Stimulated activated CD8-positive, alpha-beta memory T cell treated with anti-CD3 and anti-CD28 coated beads, Interleukin-12 subunit alpha, Interleukin-12 subunit beta, amount 100 ng/mL, for 24 hours (primary cell): ENCODE measurements around the gene RIC8B.

Experiments used
- DNase-seq: peaks from one replicate; pipeline ENCODE4 v3.0.0-alpha.2; 2020; ENCODE audit errors: extremely low read depth

RIC8B gene

DNA sequence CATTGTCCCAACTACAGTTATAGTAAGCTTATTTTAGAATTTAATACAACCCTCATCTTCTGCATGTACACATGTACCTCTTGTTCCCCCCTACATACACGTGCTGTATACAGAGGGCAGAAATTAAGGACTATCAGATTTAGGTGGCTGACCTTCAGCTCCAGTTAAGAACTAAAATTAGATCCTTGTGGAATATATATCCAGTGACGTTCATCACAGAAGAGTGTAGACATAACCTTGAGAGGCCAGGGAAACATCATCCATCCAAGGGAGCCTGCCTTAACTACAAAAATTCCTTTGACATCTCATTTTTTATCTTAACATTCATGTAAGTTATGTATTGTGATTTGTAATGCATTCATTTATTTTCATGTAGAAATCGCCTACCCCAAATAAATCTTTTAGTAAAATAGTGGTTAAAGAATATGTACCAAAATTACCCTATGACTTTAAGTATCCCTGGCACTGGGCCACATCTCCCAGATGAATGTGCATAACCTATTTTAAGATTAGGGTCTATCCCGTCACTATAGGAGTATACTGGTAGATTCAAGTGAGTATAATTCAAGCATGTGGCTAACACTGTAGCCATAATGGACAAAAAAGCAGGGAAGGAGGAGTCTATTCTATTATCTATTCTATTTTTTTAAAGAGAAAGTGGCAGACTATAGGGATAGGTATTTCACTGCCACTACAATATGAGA is 27.5 kb downstream of the RIC8B start:
- DNase-seq = no peak

DNA sequence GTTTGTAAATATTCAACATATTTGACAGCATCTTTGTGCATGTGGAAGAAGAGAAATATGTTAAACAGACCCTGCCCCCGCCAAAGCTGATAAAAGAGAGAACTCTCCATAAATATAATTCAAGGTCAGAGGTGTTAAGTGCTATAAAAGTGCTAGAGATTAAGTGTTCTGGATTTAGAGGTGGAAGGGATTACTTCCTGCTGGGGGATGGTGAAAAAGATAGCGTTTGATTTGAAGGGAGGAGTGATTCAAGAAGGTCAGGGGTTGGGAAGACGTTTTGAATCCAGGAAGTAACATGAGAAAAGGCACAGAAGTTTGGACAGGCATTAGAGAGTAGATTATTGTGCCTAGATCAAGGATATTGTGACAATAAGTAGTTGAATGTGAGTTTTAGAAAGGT is 30.2 kb downstream of the RIC8B start:
- DNase-seq = no peak

DNA sequence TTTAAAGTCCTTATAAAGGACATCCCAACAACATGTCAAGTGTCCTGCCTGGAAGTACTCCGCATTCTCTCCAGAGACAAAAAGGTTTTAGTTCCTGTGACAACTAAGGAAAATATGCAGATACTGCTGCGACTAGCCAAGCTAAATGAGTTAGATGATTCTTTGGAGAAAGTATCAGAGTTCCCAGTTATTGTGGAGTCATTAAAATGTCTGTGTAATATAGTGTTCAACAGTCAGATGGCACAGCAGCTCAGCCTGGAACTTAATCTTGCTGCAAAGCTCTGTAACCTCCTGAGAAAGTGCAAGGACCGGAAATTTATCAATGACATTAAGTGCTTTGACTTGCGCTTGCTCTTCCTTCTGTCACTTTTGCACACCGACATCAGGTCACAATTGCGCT is 40.2 kb downstream of the RIC8B start:
- no peak for DNase-seq

DNA sequence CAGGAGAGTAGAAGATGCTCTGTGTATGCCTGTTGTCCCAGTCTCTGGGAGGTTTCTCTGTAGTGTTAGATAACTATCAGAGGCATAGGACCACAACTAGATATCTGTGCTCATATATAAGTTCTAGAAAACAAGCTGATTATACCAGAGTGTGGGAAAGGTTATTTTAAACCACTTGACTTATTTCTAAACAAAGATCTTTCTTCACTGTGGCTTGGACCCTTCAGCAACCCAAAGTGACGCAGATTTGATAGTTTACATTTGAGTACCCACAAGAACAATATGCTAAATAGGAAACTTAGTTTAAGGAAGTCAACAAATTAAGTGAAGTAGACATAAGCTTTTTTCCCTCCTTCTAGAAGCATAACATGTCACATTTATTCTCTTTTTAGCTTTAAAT is 41.3 kb downstream of the RIC8B start:
- no peak for DNase-seq

DNA sequence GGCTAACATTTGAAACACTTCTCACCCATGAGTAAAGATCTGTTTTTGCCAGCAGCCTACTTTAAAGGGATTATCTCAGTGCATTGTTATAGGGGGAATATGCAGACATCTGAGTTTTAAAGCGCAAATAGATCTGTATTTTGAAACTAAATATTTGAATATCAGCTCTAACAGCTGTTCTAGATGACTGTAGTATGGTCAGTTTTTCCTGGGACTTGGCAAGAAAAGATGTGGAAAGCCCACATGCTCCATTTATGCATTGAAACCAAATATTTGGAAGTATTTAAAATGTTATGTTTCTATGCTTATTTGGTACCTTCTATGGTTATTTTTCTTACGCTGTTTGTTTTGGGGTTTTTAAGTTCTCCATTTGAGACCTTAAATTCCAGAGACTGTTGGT is 41.7 kb downstream of the RIC8B start:
- DNase-seq = no peak

DNA sequence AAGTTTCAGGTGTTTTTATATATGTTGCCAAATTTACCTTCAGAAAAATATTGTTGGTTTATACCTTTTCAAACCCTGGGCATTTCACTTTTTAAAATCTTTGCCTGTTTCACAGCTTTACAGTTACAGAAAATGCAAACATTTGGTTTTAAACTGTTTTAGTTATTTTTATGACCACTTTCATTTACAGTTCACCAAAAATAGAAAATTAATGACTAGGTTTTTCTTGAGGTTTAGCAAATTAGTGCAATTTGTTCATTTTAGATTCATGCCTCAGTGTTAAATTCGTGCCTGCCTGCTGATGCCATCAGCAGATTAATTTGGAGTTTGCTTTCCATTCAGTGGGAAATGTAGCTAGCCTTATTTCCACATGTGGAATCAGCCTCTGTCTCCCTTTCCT is 45.5 kb downstream of the RIC8B start:
- DNase-seq = no peak

DNA sequence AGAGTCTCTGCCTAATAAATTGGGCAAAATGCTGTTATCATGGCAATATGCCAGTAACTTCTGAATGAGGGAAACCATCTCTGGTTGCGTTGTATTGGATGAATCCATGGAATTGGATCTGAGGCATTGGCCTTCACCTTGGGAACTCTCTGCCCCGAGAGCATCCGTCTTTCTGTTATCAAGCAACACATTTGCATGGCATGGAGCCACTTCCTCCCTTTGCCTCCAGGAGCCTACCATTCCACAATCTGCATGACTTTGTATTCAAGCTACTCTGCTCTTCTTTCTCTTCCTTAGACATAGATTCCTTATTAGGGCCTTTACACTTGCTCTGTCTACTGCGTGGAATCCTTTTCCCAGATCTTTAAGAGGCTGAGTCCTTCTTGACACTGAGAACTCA is 57.2 kb downstream of the RIC8B start:
- DNase-seq = no peak

- no peak for DNase-seq
Measured at GRCh38 chr12:106837782-106838181, 63.3 kb downstream of the RIC8B start.

GRCh38 chr12:106839333-106839732 is 64.9 kb downstream of the RIC8B start:
- no peak for DNase-seq

- DNase-seq = no peak
Measured at GRCh38 chr12:106840243-106840642, 65.8 kb downstream of the RIC8B start.

GRCh38 chr12:106841510-106842302 is 67.2 kb downstream of the RIC8B start:
- no peak for DNase-seq

GRCh38 chr12:106845902-106846301 is 71.4 kb downstream of the RIC8B start:
- DNase-seq = no peak

DNA sequence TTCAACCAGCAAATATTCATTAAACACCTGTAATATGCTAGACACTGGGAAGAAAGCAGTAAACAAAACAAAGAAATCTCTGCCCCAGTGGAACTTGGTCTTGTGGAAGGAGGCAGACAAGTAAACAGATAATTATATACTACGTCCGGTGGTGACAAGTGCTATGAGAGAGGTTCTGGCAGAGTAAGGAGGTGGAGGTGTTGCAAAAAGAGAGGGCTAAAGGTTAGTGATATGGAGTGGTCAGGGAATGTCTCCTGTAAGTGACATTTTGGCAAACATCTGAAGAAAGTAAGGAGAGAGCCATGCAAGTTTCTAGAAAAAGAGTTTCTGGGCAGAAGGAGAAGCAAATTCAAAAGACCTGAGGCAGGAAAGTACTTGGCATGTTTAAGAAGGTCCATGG is 73.4 kb downstream of the RIC8B start:
- no peak for DNase-seq

GRCh38 chr12:106851306-106851705 is 76.8 kb downstream of the RIC8B start:
- no peak for DNase-seq

DNA sequence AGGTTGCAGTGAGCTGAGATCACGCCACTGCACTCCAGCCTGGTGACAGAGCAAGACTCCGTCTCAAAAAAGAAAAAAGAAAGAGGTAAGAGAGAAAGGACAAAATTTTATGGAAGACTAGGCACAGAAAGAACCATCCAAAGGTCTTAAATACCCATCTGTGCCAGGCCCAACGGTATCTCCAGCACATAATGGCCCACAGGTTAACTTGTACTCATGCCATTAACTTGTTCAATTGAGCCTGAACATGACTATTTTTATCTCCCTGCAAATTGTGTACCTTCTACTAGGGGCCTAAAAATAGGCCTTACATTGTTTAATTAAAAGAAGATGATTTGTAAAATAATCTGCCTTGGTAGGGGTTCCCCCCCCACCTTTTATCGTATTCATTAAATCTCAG is 80.2 kb downstream of the RIC8B start:
- DNase-seq = no peak

DNA sequence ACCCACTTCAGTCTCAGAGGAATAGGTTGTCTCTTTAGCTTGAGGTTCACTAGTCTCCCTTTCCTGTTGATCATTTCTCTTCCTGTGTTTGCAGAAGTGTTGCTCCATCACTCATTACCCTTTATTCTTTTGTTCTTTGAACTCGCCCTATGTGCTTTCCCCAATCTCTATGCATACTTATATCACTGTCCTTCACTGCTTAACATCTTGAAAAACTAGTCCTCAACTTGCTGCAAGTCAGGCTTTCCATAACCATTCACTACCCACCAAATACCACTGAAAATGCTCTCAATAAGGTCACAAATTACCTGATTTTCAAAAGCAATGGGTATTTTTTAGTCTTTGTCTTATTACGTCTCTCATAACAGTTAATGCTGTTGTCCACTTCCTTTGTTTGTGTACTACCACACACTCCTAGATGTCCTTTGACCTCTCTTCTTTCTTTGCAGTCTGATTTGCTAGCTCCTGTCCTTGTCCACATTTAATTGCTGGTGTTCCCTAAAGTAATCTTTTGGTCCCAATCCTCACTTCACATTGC is 80.8 kb downstream of the RIC8B start:
- no peak for DNase-seq

GRCh38 chr12:106861984-106862916 is 87.8 kb downstream of the RIC8B start:
- DNase-seq = no peak

DNA sequence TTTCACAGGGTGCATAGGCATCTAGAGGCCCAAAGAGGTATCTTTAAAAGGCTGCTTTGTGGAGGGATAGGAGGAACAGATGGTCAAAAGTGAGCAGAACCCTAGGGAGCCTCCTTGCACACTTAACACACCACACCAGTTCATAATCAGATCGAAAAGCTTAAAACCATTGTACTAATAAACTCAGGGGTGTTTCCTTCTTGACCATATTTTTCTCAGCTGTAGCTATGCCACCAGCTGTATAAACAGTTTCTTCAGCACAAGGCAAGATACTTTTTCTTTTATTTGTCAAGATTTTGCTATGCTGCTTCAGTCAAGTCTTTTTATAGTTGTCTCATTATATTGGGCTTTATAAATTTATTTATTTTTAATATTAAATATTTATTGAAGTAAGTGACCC is 88.7 kb downstream of the RIC8B start:
- DNase-seq = no peak

GRCh38 chr12:106865683-106866082 is 91.2 kb downstream of the RIC8B start:
- no peak for DNase-seq

DNA sequence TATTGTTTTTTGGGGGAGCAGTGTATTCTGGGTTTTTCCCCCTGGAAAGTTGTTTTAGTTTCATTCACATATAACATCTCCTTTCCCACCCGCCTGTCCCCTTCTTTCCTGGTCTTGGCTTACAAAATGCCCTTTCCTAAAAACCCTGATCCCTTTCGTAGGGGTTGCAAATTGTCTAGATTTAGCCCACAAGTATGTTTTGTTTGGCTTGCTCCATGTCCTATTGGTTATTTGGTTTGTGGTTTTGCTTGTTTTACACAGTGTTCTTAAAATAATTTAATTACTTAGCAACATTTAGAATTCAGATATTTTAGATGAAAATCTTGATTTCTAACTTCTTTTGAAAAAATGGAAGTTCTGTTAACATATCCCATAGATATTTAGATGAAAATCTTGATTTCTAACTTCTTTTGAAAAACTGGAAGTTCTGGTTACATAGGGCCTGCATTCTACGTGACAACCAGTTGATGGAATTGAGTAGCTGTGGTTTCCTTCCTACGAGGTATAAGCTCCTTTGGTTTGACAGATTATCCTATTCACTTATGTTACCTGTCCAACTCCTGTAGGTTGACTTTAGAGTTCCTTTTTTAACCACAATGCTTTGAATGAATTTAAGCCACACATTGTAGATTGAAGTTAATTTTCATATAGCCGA is 92.1 kb downstream of the RIC8B start:
- no peak for DNase-seq

GRCh38 chr12:106867651-106868050 is 93.2 kb downstream of the RIC8B start:
- no peak for DNase-seq
